HEK293 (cell line): Measurements from ENCODE around the gene EHMT1.

Experiments
- CTCF ChIP-seq: fragments of 450-650 bp; formaldehyde crosslinking; IDR thresholded peaks from 2 replicates; pipeline ENCODE4 v1.5.1; 2016; ENCODE audit warnings: missing biosample characterization, missing genetic modification characterization
- SETDB1 ChIP-seq: IDR thresholded peaks from one replicate; pipeline ENCODE4 v1.6.1; 2017; ENCODE audit warnings: mild to moderate bottlenecking, low read length, moderate library complexity, mixed read lengths; ENCODE audit not compliant: insufficient read length
- TSHZ1 ChIP-seq: fragments of 450-650 bp; formaldehyde crosslinking; IDR thresholded peaks from 2 replicates; pipeline ENCODE4 v1.5.1; 2016; ENCODE audit warnings: missing biosample characterization, missing genetic modification characterization, borderline replicate concordance
- ZNF274 ChIP-seq, 2 experiments: fragments of 200-500 bp in 1 of 2; fragments of 450-650 bp in 1 of 2; sonication (Bioruptor generic) in 1 of 2; formaldehyde crosslinking in 1 of 2; IDR thresholded peaks; 2 replicates each; pipeline versions ENCODE4 v1.5.1 to v1.6.1; 2014 to 2016; ENCODE audit warnings: borderline replicate concordance in 1 of 2, inconsistent platforms in 1 of 2, low read length in 1 of 2, missing biosample characterization in 1 of 2, missing genetic modification characterization in 1 of 2
- ZNF777 ChIP-seq: fragments of 450-650 bp; formaldehyde crosslinking; IDR thresholded peaks from 2 replicates; pipeline ENCODE4 v1.5.1; 2017; ENCODE audit warnings: missing biosample characterization, missing genetic modification characterization, borderline replicate concordance
- ZNF785 ChIP-seq: fragments of 450-650 bp; formaldehyde crosslinking; IDR thresholded peaks from 2 replicates; pipeline ENCODE4 v1.5.1; 2016; ENCODE audit warnings: missing biosample characterization, missing genetic modification characterization

GRCh38 chr9:137725598-137725997, 106.8 kb downstream of the EHMT1 start:
- TF ChIP-seq TSHZ1 (tag by site-specific recombination), result no peak
- TF ChIP-seq ZNF785 (tag by site-specific recombination), result no peak
- no peak for TF ChIP-seq SETDB1
- TF ChIP-seq CTCF, result no peak
- TF ChIP-seq ZNF274 (IDR thresholded peaks at IDR 0.05; ENCODE audit: low read length), result no peak
- TF ChIP-seq ZNF274 (tag by site-specific recombination; IDR thresholded peaks at IDR 0.05; ENCODE audit: borderline replicate concordance), result no peak
- TF ChIP-seq ZNF777 (tag by site-specific recombination), result no peak
